Measurements from ENCODE around the gene SLC25A51. TPM values are rescaled to one million over a fixed set of nuclear protein-coding genes. Genes with fewer than 3 reads are reported as not detected.
"Not testable (repeated sequence)": the region's sequence is repeated elsewhere in the genome, so short reads cannot be mapped to it uniquely, and the experiment has no call there.

Gene SLC25A51
- total RNA-seq, 1 experiment from 2014 or later = 16.8 TPM

DNA sequence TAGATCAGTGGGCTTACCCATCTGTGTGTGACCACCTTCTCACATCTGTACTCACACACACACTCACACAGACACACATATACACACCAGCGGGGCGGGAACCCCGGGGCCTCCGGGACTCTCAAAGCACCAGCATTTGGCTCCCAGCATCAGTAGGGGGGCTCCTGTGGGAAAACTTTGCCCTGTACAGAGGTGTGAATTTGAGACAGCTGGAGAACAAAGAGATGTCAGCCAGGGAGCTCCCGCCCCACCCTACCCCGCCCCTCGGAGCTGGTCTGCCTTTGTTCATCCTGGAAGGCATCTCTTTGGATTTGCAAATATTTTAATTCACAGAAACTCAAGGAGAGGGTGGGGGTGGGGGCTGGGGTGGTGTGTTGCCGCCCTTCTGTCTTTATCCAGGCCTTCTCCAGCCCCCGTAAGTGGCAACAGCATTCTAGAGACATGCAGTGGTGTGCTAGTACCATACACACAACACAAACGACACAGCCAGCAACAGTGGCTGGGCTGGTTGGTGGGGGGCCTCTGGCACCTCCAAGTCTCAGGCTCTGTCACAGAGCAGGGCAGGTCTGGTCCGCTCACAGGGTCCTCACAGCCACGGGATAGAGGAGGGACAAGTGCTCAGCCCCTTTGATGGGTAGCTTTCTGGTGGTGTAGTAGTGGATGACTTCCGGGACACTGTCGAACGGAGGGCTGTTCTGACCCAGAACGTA is 15.5 kb upstream of the SLC25A51 start:
- DNase-seq = no peak
- H3K36me3 ChIP-seq (replicated peaks; ENCODE audit: control insufficient read depth, insufficient read depth, low read length) = 0 out of 2 replicates have a peak, but pooled peaks cover 1% of the 10 kb centered on the region
- no peaks in the 10 kb centered on the region for H3K27me3 ChIP-seq (ENCODE audit: control insufficient read depth, insufficient read depth, low read length)
- no peak overlapping the region for H3K4me3 ChIP-seq (ENCODE audit: insufficient read depth, low read depth, low read length)

DNA sequence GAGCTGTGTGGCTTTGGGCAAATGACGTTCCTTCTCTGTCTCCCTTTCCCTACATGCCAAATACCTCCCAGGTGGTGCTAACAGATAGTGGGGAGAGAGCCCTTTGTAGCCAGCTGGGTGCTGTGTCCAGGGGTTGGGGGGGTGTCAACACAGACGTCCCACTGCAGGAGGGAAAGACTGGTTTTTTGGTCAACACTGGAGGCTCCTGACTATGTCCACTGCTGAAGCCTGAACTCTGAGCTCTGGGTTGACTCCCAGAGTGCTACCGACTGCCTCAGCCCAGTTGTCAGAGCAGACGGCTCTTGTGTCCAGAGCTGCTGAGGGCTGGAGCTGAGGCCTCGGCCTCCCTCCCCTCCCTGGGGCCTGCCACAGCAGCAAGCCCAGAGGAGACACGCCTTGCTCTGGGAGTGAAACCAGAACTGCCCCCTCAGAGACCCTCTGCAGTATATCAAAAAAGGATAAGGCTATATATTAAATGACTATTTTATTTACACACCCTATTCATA is 14.8 kb upstream of the SLC25A51 start:
- Histone ChIP-seq H3K36me3 (replicated peaks; ENCODE audit: control insufficient read depth, insufficient read depth, low read length) (0 out of 2 replicates have a peak, but pooled peaks cover 1% of the 10 kb centered on the region), H3K4me3 (ENCODE audit: insufficient read depth, low read depth, low read length) (no peak overlapping the region), H3K27me3 (ENCODE audit: control insufficient read depth, insufficient read depth, low read length) (no peaks in the 10 kb centered on the region)
- no peak for DNase-seq

DNA sequence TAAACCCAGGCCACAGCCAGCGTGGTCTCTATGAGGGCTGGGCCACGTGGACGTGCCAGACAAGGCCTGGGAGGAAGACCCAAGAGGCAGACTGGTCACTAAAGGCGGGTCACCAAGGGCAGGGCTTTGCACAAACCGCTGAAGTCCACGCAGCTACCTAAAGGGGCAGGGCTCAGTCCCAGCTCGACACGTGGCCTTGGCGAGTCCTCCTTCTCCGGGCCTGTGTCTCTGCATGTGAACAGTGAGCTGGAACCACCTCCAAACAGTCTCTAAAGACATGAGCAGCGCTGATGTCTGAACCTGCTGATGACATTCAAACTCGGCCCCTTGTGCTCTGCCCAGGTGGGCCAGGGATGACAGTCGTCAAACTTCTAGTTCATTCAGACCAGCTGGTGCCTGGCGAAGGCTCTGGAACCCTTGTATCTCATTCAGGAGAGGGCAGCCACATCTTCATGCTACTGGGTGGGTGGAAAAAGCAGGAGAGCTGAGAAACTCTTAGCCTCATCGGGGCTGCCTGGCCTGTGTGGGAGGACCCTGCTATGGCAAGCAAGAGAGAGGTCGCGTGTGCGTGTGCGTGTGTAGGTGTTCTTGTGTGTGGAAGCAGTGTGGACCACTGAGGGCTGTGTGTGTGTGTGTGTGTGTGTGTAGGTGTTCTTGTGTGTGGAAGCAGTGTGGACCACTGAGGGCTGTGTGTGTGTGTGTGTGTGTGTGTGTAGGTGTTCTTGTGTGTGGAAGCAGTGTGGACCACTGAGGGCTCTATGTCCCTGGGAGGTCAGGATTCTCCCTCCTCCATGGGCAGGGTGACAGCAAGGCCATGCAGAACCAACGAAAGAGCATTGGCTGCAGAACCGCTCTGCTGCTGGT is 14.1 kb upstream of the SLC25A51 start:
- DNase-seq = no peak
- 0 out of 2 replicates have a peak, but pooled peaks cover 1% of the 10 kb centered on the region for H3K36me3 ChIP-seq (replicated peaks; ENCODE audit: control insufficient read depth, insufficient read depth, low read length)
- H3K27me3 ChIP-seq (ENCODE audit: control insufficient read depth, insufficient read depth, low read length) = no peaks in the 10 kb centered on the region

DNA sequence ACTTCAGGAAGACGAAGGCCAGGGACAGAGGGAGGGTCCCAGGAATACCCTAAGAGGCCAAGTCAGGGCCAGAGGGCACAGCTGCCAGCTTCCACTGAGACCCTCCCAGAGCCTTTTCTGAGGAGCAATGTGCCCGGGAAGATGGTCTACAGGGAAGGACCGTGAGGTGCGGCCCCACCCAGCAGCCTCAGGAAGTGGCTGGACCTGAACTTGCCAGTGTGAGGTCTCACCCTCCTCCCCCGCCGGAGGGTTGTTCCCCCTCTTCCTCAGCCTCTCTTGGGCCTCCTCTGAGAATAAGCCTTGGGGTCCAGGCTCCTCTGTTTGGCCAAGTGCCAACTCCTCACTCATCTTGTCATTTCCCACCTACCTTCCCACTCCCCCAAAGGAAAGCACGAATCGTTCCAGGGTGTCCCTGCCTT is 13.4 kb upstream of the SLC25A51 start:
- no peaks in the 10 kb centered on the region for H3K27me3 ChIP-seq (ENCODE audit: control insufficient read depth, insufficient read depth, low read length)
- H3K36me3 ChIP-seq (replicated peaks; ENCODE audit: control insufficient read depth, insufficient read depth, low read length) = 0 out of 2 replicates have a peak, but pooled peaks cover 1% of the 10 kb centered on the region
- peak; percentile 32 for DNase-seq
- H3K4me3 ChIP-seq (ENCODE audit: insufficient read depth, low read depth, low read length) = no peak overlapping the region

More for the DNA sequence above, 14.1 kb upstream of the SLC25A51 start:
- H3K4me3 ChIP-seq (ENCODE audit: insufficient read depth, low read depth, low read length) = no peak overlapping the region

DNA sequence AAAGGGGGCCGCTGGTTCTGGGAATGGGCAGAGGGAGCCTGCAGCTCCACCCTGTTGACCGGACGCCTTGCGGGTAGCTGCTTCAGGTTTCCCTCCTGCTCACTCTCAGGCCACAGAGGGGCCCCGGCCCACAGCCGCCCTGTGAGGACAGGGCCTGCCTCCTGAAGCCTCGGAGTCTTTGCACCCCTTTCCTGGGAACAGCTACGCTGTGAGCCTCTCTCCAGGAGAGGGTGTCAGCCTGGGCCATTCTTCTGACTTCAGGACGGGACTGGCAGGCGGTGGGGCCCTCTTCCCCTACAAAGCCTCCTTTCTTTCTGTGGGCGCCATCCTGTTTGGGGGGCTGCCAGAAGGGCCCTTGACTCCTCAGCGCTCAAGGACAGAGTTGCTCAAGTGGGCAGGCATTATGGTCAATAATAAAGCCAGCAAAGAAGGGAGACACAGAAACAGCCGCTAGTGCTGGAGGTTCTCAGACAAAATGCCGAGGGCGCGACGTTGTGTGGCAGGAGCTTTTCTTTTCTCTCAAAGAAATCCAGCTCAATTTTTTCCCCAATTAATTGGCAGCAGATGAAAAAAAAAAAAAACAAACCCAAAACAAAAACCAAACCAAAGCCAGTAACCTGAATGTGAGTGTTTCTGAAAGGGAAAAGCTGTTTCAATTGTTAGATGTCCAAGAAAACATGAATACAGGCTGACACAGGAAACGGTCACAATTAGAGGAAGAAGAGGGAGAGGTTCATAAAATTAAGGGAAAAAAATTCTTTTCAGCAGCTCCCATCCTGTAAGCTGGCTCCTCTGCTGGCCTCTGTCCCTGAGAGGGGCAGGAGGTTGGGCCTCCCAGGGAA is 12.8 kb upstream of the SLC25A51 start:
- DNase-seq = peak; percentile 27
- no peak overlapping the region for H3K4me3 ChIP-seq (ENCODE audit: insufficient read depth, low read depth, low read length)
- no peaks in the 10 kb centered on the region for H3K27me3 ChIP-seq (ENCODE audit: control insufficient read depth, insufficient read depth, low read length)
- H3K36me3 ChIP-seq (replicated peaks; ENCODE audit: control insufficient read depth, insufficient read depth, low read length) = 0 out of 2 replicates have a peak, but pooled peaks cover 1% of the 10 kb centered on the region

DNA sequence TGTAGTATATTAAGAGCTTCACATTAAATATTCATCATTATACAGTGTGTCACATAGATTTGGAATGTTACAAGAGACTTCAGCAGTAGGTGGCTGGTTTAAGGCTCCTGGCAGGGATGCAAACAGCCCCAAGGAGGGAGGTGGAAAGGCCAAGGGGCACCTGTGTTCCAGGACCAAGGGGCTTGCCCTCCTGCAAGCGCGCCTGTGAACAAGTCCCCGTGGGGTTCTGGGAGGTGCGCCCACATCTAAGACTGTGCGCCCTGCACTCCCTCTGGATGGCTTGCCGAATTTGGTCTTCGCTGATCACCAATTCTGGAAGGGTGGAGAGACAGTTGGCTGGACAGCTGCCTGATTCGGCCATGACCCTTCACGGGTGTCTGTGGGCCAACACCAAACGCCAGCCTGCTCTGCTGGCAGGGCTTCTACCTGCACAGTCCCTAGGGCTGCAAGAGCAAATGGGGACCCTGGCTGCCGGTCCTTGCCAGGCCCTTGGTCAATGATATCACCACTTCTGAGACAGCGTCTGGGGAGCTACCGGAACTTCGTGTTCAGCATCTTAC is 12.1 kb upstream of the SLC25A51 start:
- Histone ChIP-seq H3K4me3 (ENCODE audit: insufficient read depth, low read depth, low read length) (no peak overlapping the region), H3K27me3 (ENCODE audit: control insufficient read depth, insufficient read depth, low read length) (no peaks in the 10 kb centered on the region), H3K36me3 (replicated peaks; ENCODE audit: control insufficient read depth, insufficient read depth, low read length) (0 out of 2 replicates have a peak, but pooled peaks cover 1% of the 10 kb centered on the region)
- DNase-seq = peak; percentile 10

DNA sequence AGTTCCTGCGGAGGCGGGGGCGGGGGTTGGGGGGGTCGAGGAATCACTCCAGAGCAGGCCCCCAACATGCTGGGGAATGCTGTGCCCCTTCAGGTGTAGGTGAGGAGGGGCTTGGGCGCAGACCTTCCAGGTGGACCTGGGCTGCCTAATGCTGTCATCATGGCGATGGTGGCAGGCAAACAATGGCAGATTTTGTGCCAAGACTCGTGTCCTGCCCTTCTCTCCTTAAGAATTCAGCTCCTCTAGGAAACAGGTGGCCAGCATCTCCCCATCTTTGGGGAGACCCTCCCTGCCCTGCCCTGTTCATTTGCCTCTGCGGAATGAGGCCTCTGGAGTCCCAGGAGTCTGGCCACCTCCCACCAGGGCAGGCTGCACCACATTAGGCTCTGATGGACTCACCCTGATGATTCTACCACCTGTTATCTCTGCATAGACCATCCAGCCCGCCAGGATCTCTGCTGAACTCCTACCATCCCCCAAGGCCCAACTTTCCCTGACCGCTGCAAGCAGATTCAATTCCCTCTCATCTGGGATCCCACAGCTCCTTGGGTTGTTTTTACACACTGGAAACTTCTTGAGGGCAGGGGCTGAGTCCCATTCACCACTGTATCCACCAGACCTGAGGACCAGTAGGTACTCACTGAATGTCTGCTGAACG is 10.9 kb upstream of the SLC25A51 start:
- Histone ChIP-seq H3K36me3 (replicated peaks; ENCODE audit: control insufficient read depth, insufficient read depth, low read length) (0 out of 2 replicates have a peak, but pooled peaks cover 1% of the 10 kb centered on the region), H3K4me3 (ENCODE audit: insufficient read depth, low read depth, low read length) (no peak overlapping the region), H3K27me3 (ENCODE audit: control insufficient read depth, insufficient read depth, low read length) (no peaks in the 10 kb centered on the region)
- peak; percentile 33 for DNase-seq

DNA sequence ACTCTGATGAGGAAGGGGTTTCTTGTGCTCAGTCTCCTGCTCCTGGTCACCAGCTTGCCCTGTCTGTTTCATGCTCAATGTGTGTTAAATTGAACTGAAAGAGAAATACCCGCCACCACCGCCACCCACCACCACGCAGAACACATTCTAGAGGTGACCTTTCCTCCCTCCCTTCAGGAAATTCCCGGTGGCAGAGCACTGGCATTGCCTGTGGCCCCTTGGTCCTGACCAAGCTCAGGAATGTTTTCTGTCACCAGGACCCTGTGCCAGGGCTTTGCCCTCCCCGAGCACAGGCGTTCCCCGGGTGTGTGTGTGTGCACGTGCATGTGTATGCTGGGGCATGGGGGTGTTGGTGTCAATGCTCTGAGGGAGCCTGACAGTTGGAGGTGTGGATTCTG is 10.2 kb upstream of the SLC25A51 start:
- DNase-seq = no peak
- 0 out of 2 replicates have a peak, but pooled peaks cover 1% of the 10 kb centered on the region for H3K36me3 ChIP-seq (replicated peaks; ENCODE audit: control insufficient read depth, insufficient read depth, low read length)

DNA sequence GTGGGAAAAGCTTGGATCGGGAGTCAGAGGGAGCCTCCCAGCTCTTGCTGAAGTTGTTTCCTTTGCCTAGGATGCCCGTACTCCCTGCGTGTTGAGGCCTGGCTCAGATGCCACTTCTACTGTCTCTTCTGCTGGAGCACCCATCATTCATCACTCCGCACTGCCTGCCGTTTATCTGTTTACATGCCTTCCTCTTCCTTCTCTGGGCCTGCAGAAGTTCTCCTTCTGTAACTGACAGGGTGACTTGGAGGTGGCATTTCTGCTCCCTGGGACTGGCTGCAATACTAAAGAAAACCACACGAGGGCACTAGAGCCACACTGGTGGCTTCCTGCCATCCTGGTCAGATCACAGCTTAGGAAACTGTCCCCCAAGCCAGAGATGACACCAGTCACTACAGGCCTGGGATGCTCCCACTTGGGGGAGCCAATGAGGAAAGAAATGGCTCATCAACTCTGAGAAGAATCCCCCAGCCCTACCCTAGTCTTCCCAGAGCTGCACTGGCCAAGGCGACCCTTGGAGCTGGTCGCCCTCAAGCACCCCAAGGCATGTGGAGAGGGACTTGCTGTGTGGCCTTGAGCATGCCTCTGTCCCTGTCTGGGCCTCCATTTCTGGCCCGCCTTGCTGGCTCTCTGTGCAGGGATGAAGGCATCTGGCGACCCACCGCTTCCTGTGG is 9.7 kb upstream of the SLC25A51 start:
- H3K4me3 ChIP-seq (ENCODE audit: insufficient read depth, low read depth, low read length) = no peak overlapping the region
- no peaks in the 10 kb centered on the region for H3K27me3 ChIP-seq (ENCODE audit: control insufficient read depth, insufficient read depth, low read length)
- H3K36me3 ChIP-seq (replicated peaks; ENCODE audit: control insufficient read depth, insufficient read depth, low read length) = 0 out of 2 replicates have a peak, but pooled peaks cover 1% of the 10 kb centered on the region
- peak; percentile 93 for DNase-seq

More for the DNA sequence above, 10.2 kb upstream of the SLC25A51 start:
- no peak overlapping the region for H3K4me3 ChIP-seq (ENCODE audit: insufficient read depth, low read depth, low read length)
- no peaks in the 10 kb centered on the region for H3K27me3 ChIP-seq (ENCODE audit: control insufficient read depth, insufficient read depth, low read length)

DNA sequence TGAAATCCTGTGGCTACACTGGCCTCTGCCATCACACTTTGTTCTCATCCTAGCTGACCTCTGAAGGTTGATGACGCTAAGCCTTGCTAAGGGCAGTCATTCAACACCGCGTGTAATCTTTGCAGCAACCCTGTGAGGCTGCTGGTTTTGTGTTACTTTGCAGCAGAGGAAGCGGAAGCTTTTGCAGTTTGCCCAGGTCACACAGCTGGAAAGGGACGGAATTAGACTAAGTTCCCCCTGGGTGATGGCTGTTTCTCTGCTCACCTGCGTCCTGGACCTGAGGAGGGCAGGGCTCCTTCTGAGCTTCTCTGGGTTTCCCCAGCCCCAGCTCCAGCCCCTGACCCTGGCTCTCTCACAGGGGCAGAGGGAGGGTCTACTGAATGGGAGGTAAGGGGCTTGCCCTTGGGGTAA is 7.3 kb upstream of the SLC25A51 start:
- peak; percentile 23 for DNase-seq
- H3K4me3 ChIP-seq (ENCODE audit: insufficient read depth, low read depth, low read length) = no peak overlapping the region
- H3K36me3 ChIP-seq (replicated peaks; ENCODE audit: control insufficient read depth, insufficient read depth, low read length) = no peaks in the 10 kb centered on the region

DNA sequence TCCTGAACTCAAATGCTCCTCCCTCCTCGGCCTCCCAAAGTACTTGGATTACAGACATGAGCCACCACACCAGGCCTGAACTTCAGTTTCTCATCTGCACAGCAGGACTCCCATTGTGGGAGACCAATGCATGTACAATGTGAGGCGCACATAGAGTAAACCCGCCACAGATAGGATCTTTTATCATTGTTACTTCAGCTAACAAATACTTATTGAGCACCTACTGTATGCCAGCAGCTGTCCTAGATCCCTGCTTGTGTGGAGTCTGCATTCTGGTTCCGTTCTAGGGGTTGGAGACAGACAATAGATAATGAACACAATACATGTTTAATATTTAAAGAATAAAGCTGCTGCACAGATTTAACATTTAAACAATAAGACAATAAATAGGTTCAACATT is 6.3 kb upstream of the SLC25A51 start:
- no peak for DNase-seq
- Histone ChIP-seq H3K27me3 (ENCODE audit: control insufficient read depth, insufficient read depth, low read length) (no peaks in the 10 kb centered on the region), H3K4me3 (ENCODE audit: insufficient read depth, low read depth, low read length) (no peak overlapping the region), H3K36me3 (replicated peaks; ENCODE audit: control insufficient read depth, insufficient read depth, low read length) (no peaks in the 10 kb centered on the region)

More for the DNA sequence above, 7.3 kb upstream of the SLC25A51 start:
- H3K27me3 ChIP-seq (ENCODE audit: control insufficient read depth, insufficient read depth, low read length) = no peaks in the 10 kb centered on the region

DNA sequence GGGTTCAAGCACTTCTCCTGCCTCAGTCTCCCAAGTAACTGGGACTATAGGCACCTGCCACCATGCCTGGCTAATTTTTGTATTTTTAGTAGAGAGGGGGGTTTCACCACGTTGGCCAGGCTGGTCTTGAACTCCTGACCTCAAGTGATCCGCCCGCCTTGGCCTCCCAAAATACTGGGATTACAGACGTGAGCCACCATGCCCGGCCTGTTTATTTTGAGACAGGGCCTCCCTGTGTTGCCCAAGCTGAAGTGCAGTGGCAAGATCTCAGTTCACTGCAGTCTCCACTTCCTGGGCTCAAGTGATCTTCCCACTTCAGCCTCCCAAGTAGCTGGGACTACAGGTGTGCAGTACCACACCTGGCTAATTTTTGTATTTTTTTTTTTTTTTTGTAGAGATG is 5.9 kb upstream of the SLC25A51 start:
- not testable (repeated sequence) for H3K36me3 ChIP-seq (replicated peaks; ENCODE audit: control insufficient read depth, insufficient read depth, low read length); DNase-seq; H3K27me3 ChIP-seq (ENCODE audit: control insufficient read depth, insufficient read depth, low read length); H3K4me3 ChIP-seq (ENCODE audit: insufficient read depth, low read depth, low read length)

DNA sequence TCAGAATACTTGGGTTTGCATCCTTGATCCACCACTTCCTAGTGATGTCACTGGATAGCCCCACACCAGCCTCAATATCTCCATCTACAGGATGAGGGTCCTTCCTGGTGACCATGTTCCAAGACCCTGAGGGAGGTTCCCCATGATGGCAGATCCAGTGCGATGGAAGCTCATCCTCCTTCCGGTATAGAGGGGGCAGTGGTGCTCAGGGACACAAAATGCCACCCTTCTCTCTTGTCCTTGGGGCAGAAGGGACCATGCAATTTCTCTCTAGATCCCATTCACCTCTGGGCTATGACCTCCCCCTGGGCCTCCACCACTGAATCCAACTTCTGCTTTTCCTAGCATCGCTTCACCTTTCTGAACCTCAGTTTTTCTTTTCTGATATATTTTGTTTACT is 5.4 kb upstream of the SLC25A51 start:
- Histone ChIP-seq H3K4me3 (ENCODE audit: insufficient read depth, low read depth, low read length) (no peak overlapping the region), H3K27me3 (ENCODE audit: control insufficient read depth, insufficient read depth, low read length) (no peaks in the 10 kb centered on the region), H3K36me3 (replicated peaks; ENCODE audit: control insufficient read depth, insufficient read depth, low read length) (no peaks in the 10 kb centered on the region)
- peak; percentile 7 for DNase-seq

Measured in H7 (cell line).